ENCODE results near the gene TIAM1.

The TIAM1 gene

DNA sequence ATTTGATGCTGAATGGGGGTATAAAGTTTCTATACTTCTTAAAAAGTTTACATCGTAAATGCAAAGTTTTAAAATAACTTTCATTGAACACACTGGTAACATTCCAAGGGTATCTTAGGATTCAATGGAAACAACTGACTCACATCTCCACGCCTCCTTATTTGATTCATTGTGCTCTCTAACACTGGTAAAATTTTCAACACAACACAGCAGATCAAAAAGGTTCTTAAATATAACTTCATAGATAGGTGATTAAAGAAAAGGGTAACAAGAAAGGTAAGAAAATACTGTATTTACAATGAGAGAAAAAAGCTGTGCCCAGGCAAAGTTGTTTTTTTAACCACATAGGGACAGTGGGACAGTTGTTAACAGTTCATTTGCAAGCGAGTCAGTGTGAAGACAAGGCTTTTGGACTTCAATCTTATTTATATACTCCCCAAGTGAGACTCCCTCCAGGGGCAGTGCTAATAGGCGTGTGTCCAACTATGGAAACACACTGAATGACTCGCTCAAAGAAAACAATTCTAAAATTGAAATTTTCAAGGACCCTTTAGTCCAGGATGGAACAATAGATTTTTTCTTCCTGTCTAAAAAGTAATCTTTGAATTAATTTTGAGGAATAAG is 140.5 kb downstream of the TIAM1 start:
- no peak for DNase-seq (ENCODE audit: low spot score)

DNA sequence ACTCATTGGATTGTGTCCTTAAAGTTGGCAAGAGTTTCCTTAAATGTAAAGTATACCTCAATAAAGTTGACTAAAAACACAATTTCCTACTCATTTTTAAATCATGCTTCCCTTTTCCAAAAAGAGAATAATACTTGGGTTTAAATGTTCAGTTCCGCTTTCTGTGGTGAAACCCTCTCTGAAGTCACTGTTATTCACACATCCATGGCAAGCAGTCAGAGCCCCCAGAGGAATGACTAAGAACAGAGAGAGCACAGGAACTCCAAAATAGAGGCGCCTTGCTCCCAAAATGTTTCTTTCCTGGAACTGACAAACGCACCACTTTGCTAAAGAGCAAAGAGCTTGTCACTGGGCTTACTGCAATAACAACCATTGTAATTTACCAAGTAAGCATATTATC is 142.5 kb downstream of the TIAM1 start:
- DNase-seq (ENCODE audit: low spot score) = no peak

DNA sequence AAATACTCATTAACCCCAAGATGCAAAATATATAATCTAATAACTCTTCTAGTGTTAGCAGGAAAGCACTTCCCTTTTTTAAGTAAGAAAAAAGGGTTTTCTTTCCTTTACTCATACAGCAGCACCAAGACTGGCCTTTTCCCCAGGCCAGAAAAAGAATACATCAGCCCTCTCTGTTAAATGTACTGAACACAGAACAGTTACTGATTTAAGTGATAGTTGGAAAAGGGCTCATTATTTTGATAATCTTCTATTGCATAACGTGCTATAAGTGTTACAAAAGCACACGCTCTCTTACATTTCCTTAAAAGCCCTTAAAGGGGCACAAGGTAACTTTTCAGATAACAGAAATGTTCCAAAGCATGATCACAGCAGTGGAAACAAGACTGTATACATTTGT is 142.9 kb downstream of the TIAM1 start:
- DNase-seq (ENCODE audit: low spot score) = no peak

DNA sequence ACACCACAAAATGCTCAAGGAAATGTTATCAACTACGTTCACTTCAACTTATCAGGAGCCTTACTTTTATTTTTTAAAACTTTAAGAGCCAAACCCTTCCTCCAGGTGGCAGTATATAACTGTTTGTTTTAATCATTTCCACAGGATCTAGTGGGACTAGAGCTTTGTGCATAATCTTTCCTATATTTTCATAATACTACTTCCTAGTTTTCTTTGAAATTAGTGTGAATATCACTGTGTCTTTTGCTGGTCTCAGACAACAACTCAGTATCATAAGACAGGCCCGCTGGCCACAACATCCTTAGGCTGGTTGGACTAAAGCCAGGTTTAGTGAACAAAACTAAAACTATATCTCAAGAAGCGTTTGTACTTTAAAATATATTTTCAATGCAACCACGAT is 145.5 kb downstream of the TIAM1 start:
- peak; percentile 6 for DNase-seq (ENCODE audit: low spot score)

DNA sequence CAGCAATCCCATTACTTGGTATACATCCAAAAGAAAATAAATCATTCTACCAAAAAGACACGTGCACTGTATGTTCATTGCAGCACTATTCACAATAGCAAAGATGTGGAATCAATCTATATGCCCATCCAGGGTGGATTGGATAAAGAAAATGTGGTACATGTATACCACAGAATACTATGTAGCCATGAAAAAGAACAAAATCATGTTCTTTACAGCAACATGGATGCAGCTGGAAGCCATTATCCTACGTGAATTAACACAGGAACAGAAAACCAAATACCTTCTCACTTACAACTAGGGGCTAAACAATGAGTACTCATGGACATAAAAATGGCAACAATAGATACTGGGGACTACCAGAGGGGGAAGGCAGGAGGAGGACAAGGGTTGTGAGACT is 147.3 kb downstream of the TIAM1 start:
- DNase-seq (ENCODE audit: low spot score) = no peak

DNA sequence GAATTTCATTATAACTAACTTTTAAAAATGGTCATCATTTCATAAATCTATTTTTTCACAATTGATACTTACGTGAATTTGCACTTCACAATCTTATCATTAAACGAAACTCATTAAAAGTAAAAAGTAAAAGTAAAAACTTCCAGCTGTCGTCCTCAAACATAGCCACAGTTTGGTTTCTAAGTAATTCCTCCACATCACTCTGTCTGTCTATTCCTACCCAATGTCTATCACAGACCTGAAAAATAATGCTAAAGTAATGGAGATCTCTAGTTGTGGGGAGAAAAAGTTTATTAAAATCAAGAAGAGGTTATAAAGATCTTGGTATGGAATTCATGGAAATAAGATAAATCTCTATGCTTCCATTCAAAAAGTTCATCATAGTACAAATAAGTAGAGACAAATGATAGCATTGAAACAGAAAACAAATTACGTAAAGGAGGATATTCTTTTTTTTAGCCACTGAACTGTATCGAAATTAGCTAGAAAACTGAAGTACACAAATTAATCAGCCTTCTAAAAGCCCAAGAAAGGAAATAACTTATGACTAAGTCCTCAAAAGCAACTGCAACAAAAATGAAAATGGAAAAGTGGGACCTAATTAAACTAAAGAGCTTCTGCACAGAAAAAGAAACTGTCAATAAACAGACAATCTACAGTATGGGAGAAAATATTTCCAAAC is 148.6 kb downstream of the TIAM1 start:
- no peak for DNase-seq (ENCODE audit: low spot score)

DNA sequence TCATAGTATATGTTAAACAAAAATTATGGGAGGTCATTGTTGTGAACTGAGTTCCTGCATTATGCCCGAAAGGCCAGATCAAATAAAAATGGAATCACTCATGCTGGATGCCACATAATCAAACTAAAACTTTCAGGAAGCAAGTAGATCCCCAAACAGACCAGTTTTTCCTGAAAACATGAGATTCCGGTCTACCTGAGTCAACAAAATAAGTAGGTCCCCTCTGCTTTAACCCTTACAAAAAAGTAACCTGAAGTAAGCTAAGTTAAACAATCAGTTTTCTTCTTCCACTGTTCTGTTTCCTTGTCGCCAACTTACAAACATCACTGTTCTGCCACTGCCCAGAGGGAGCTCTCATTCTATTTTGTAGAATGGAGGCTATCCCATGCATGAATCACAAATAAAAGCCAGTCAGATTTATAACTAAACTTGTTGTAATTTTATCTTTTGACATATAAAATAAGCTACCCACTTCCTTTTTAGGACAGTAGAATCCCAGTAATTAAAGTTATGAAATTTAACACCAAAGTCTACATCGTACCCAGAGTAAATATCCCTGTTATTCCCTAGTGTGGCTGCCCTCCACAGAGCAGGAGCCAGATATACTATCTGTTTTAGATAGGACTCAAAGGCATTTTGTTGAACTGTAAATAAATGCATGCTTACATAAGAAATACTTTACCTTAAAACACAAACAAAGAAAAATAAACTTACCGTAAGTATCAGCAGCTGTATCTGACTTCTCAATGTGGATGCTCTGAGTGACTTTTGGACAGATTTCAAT is 149.4 kb downstream of the TIAM1 start:
- no peak for DNase-seq (ENCODE audit: low spot score)

DNA sequence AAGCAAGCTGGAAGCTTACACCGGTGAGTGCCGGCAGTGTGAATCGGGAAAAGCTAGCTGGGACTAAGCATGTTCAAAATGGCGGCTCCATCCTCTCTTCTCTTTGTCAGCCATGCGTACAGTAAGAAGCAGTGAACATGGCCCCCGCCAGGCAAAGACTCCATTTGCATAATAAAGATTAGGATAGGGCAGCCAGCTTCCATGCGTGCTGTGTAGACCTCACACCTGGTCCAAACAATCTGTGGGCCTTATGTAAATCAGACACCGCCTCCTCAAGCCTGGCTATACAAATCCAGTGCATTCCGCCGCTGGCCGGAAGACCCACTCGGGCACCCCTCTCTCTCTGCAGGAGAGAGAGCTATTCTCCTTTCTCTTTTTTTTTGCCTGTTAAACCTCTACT is 150.3 kb downstream of the TIAM1 start:
- DNase-seq (ENCODE audit: low spot score) = no peak

DNA sequence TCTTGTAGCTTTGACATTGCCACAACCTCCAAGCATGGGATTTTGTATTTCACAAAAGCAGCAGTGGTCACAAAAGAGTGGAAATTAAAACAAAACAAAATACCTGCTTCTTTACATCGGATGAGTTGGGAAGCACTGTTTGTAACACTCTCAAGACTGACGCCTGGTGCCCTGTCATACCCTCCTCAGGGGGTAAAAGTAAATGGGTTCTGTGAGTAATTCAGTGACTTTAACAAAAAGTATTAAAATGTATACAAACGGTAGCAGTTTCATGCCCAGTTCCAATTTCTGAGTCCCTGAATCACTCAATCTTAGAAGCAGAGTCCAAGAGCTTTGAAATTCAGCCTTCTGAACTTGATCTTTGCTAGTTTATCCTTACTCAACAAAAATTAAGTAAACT is 152.5 kb downstream of the TIAM1 start:
- no peak for DNase-seq (ENCODE audit: low spot score)

DNA sequence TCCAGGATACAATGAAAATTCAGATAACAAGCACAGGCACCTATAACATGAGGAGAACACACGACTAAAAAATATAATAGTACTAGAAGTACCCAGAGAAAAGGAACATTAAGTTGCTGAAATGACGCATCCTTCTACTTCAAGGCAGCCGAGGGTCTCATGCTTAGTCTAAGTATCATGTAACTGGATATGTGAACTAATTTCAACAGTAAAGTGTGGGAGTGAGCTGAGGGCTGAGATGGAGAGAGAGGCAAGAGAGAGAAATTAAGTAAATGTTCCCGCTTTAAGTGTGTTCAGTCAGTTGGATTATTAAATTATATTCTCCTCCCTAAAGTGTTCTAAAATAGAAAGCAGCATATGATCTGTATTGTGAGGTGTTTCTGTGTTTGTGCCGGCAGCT is 153.5 kb downstream of the TIAM1 start:
- DNase-seq (ENCODE audit: low spot score) = no peak

DNA sequence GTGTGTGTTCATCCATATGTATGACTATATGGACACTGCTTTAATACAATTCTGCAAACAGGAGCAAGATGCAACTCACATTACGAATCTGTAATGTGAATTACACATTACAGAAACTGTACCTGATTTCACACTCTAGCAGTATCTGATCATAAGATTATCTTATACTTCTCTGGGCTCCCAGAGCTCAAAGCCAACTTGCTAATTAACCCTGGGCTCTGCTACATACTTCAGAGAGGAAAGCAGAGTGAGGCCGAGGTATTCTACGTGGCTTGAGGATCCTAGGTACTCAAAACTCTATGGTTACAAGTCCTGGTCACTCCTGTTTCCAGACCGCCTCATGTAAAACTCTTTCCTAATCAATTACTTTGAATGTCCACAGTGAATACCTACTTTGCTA is 156.6 kb downstream of the TIAM1 start:
- DNase-seq (ENCODE audit: low spot score) = no peak

DNA sequence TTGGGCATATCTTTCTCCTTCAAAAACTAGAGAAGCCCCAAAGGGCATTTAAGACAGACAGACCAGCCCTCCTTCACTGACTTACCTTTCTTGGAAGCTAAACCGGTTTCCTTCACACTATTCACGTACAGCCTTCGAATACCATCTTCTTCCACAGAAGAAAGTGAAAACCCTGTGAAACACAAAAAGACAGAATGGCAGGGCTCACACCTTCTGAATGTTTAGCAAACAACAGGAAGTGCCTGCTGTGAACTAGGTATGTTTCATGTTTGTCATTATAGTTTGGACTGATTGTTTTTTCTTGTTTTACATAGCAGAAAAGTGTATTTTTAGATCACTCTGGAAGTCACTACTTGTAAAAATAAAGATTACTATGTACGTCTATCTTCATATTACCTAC is 157.1 kb downstream of the TIAM1 start:
- DNase-seq (ENCODE audit: low spot score) = no peak

DNA sequence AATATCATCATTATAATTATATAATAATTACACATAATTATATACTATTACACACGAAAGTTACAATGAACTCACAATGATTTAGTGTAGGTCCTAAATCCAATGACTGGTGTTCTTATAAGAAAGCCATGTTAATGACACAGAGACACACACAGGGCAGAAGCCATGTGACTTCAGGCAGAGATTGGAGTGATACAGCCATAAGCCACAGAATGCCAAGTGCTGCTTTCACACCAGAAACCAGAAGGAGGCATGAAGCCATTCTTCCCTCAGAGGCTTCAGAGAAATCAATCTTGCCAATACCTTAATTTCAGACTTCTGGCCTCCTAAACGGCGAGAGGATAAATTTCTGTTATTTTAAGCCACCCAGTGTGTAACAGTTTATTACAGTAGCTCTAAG is 158.4 kb downstream of the TIAM1 start:
- DNase-seq (ENCODE audit: low spot score) = no peak

DNA sequence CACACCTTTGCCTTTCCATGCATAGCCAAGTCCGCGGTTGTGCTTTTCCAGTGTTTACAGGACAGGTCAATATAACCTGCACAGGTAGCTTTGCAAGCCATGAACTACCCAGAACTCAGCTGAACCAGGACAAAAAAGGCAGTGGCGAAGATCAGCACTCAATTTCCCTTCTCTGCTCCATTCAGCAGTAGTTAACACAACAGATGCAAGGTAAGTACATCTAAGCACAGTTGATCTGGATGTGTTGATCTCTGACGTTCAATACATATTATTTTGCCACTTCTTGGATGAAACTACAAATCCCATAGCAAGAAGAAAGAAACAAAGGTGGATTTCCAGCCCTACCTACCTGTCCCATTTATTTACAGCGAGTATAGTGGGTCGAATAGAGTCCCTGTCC is 159.2 kb downstream of the TIAM1 start:
- DNase-seq (ENCODE audit: low spot score) = no peak

DNA sequence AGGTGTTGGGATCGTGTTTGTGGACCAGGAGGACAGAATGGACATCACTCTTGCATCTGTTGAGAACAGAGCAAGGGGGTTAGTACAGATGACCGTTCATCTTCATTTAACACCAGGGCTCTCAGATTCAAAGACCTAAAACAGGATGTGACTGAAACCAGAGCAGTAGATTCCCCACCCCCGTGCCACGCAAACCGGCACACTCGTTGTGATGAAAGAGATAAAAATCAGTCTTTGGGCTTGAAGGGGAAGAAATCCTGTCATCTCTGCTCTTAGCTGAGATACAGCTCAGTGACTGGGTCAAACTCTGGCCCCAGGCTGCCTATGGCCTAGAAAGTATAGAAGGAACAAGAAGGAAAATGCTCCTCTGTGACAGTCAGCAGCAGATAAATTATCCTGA is 159.6 kb downstream of the TIAM1 start:
- DNase-seq (ENCODE audit: low spot score) = no peak

DNA sequence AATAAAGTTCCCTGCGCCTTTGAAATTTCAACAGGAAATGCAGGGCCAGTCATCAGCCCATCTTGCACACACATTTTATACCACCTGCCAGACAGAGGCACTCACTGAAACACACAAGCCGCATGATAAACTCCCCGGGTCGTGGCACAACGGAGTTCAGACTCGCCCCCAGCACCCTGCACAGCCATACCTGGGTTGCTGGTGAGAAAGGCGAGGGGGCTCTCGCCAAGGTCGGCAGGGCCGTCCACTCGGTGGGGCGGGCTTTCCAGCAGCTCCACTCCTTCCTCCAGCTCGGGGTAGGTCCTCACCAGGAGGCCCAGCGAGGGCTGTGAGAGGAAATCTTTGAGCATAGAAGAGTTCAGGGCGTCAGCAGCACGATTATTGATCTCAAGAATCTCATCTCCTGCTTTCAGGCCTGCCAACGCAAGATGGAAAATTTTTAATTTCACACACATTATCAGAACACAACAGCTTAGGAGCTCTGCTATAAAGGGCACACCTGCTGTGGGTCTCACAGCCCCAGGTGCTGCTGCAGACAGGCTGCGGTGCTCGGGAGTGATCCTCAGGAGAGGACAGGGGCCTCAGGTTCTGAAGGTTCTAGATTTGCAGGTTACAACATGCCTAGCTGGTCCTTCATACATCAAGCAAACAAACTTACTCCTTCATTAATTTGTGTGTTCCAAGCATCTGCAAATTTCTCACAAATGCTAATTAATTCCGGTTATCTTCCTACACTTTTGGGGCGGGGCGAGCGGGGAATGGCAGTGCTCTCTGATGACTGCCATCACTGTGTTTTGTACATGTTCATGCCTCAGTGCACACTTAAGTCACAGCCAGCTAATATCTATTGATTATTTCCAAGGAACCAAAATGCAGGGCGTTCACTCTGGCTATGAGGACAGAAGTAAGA is 161.6 kb downstream of the TIAM1 start:
- no peak for DNase-seq (ENCODE audit: low spot score)

DNA sequence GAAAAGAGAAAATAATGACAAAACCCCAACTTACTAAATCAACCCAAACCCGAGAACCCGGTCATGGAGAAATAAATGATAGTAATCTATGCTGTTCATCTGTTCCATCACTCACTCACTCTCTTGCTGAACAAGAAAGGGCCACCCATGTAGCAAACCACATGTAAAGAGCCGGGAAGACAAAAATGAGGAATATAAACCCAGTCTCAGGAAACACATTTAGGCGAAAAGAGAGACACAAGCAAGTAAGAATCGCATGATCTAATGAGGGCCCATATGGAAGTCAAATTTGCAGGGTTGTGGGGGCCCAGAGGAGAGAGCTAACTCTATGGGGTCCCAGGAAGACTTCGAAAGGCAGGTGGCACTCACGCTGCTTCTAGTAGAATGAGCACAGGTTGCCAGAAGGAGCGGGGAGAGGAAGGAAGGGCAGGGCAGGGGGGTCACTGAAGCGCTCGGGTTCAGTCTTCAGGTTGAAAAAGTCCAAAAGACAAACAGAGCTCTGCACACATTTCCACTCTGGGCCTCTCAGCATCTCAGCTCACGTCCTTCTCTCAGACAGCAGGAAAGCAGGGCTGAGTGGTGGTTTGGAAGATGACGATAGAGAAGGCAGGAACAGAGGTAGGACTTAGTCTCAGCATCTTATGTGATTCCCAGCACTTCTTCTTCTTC is 162.8 kb downstream of the TIAM1 start:
- no peak for DNase-seq (ENCODE audit: low spot score)

DNA sequence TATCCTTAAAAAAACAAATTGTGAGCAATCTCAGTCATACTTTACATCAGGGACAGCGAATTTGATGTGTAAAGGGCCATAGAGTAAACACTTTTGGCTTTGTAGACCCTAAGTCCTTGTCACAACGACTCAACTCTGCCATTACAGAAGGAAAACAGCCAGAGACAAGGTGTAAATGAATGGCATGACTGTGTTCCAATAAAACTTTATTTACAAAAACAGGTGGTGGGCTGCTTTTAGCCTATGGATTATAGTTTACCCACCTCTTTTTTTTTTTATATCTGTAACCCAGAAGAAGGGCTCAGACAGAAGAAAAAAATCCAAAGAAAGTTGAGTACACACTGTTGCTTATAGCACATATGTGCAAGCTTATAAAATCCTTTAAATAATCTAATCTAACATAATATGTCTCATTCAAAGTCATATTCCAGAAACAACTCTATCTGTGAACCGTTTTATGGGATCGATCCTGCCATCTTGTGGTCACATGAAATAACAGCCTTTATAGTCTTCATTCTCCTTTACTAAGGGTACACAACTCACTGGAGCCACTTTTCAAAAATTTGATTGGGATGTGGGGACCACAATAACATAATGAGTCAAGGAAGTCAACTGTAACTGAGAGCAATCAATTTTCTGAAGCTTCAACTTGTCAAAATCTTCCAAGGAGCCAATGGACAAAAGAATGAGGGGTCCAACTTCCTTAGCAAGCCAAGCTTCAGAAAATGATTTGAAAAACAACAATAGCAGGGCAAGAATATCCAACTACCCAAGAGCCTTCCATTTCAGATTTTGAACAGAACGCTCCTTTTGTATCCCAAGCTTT is 163.6 kb downstream of the TIAM1 start:
- DNase-seq (ENCODE audit: low spot score) = peak; percentile 13

DNA sequence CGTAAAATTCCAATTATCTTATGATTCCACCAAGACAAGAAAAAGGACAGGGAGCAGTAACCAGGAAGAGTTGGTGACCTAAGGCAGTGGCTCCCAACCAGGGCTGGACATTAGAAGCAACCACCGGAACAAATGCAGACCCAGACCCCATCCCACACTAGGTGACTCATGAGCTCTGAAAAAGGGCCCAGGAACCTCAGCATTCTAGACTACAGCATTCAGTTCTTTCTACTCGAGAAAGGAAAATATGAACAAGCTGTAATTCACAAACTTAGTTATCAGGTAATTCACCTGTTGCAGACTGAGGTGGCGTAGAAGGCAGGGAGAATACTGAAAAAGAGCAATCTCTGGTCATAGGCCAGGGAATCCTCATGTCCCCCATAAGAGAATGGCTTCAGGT is 167.3 kb downstream of the TIAM1 start:
- DNase-seq (ENCODE audit: low spot score) = no peak

DNA sequence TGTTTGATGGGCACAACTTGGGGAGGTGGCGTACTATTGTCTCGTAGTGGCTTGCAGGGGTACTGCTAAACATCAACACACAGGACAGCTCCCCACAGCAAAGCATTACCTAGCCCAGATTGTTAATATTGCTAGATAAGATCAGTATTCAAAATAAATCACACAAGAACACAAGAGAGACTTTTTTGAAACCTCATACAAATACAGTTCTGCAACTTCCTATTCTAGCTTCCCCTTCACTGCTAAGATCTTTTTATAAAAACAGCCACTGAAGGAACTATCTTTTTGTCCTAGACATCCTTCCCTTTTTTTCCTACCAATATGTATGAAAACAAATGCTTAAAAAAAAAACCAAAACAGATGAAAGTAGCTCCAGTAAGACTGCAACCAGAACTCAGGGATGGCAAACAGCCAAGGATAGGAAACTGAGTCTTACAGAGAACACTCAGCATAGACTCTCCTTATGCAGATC is 167.9 kb downstream of the TIAM1 start:
- no peak for DNase-seq (ENCODE audit: low spot score)
